Chondrocyte (in vitro differentiated cells): ENCODE data around the gene YBX3. TPM values are rescaled to one million over a fixed set of nuclear protein-coding genes. Genes with fewer than 3 reads are reported as not detected.

Experiments
- DNase-seq: peaks from one replicate; pipeline ENCODE4 v3.0.0; 2021; ENCODE audit warnings: mixed read lengths, low spot score
- H3K27ac Mint-ChIP-seq: one replicate; pipeline ENCODE4 v1.8.0; 2021; ENCODE audit warnings: mild to moderate bottlenecking, moderate library complexity, mixed read lengths; ENCODE audit not compliant: unreplicated experiment
- H3K27me3 Mint-ChIP-seq: 2 replicates; pipeline ENCODE4 v1.8.0; 2021; ENCODE audit warnings: low read depth, mixed read lengths
- H3K36me3 Mint-ChIP-seq: 2 replicates; pipeline ENCODE4 v1.8.0; 2021; ENCODE audit warnings: low read depth, mixed read lengths
- H3K4me1 Mint-ChIP-seq: 2 replicates; pipeline ENCODE4 v1.8.0; 2021; ENCODE audit warnings: low read depth, mild to moderate bottlenecking, mixed read lengths
- H3K4me3 Mint-ChIP-seq: one replicate; pipeline ENCODE4 v1.8.0; 2021; ENCODE audit warnings: mild to moderate bottlenecking, moderate library complexity, mixed read lengths; ENCODE audit not compliant: unreplicated experiment
- H3K9me3 Mint-ChIP-seq: 2 replicates; pipeline ENCODE4 v1.8.0; 2021; ENCODE audit warnings: low read depth, mixed read lengths
- CTCF ChIP-seq: fragments of 200-600 bp; sonication (generic); IDR thresholded peaks from 2 replicates; pipeline ENCODE4 v1.5.0; 2021; ENCODE audit warnings: antibody characterized with exemption, mild to moderate bottlenecking, moderate library complexity
- total RNA-seq: library from RNA; stranded (reverse); gene quantifications from 3 replicates; pipeline ENCODE4 v1.2.1, GENCODE V29; 2021

YBX3 gene
- total RNA-seq, 1 donor from 2014 or later, result 249 TPM

GRCh38 chr12:10664499-10664898 lies 58.6 kb downstream of the YBX3 start:
- TF ChIP-seq CTCF, result no peak
- no peaks in the 10 kb centered on the region for H3K4me1 Mint-ChIP-seq
- no peaks in the 10 kb centered on the region for H3K36me3 Mint-ChIP-seq
- H3K4me3 Mint-ChIP-seq, result no peak overlapping the region
- no peak for DNase-seq
- H3K27me3 Mint-ChIP-seq, result peaks cover 2% of the 10 kb centered on the region
- H3K27ac Mint-ChIP-seq, result no peak overlapping the region
- no peaks in the 10 kb centered on the region for H3K9me3 Mint-ChIP-seq

- Mint-ChIP-seq H3K27ac (no peak overlapping the region), H3K27me3 (no peaks in the 10 kb centered on the region), H3K36me3 (no peaks in the 10 kb centered on the region), H3K4me3 (no peak overlapping the region), H3K4me1 (no peaks in the 10 kb centered on the region), H3K9me3 (no peaks in the 10 kb centered on the region)
- DNase-seq, result no peak
- no peak for TF ChIP-seq CTCF
Observed at GRCh38 chr12:10663869-10664268, 59.3 kb downstream of the YBX3 start.

GRCh38 chr12:10661338-10661737 lies 61.8 kb downstream of the YBX3 start:
- no peaks in the 10 kb centered on the region for H3K36me3 Mint-ChIP-seq
- DNase-seq, result no peak
- H3K4me1 Mint-ChIP-seq, result no peaks in the 10 kb centered on the region
- H3K27ac Mint-ChIP-seq, result no peak overlapping the region
- H3K4me3 Mint-ChIP-seq, result no peak overlapping the region
- no peak for TF ChIP-seq CTCF
- H3K9me3 Mint-ChIP-seq, result peaks cover 7% of the 10 kb centered on the region
- no peaks in the 10 kb centered on the region for H3K27me3 Mint-ChIP-seq

GRCh38 chr12:10654003-10654402 lies 69.1 kb downstream of the YBX3 start:
- H3K36me3 Mint-ChIP-seq, result no peaks in the 10 kb centered on the region
- H3K27me3 Mint-ChIP-seq, result no peaks in the 10 kb centered on the region
- H3K27ac Mint-ChIP-seq, result no peak overlapping the region
- H3K9me3 Mint-ChIP-seq, result peaks cover 10% of the 10 kb centered on the region
- no peak for DNase-seq
- no peaks in the 10 kb centered on the region for H3K4me1 Mint-ChIP-seq
- no peak for TF ChIP-seq CTCF
- H3K4me3 Mint-ChIP-seq, result no peak overlapping the region

GRCh38 chr12:10652192-10652591 lies 70.9 kb downstream of the YBX3 start:
- no peak for TF ChIP-seq CTCF
- H3K27ac Mint-ChIP-seq, result no peak overlapping the region
- peaks cover 3% of the 10 kb centered on the region for H3K36me3 Mint-ChIP-seq
- DNase-seq, result no peak
- H3K27me3 Mint-ChIP-seq, result no peaks in the 10 kb centered on the region
- H3K9me3 Mint-ChIP-seq, result peaks cover 7% of the 10 kb centered on the region
- no peak overlapping the region for H3K4me3 Mint-ChIP-seq
- H3K4me1 Mint-ChIP-seq, result no peaks in the 10 kb centered on the region

Other genes starting within 250 kb of the YBX3 start
- 0.56 to 1.5 TPM (median 1.3 TPM) in 3 replicates for gene EIF2S3B, start 217.4 kb downstream of the YBX3 start, total RNA-seq
- gene MAGOHB, start 109.7 kb downstream of the YBX3 start, total RNA-seq, result 32.7 to 40.9 TPM (median 35.8 TPM) in 3 replicates
- gene STYK1, start 49.3 kb downstream of the YBX3 start, total RNA-seq, result 0.12 to 0.31 TPM (median 0.15 TPM) in 3 replicates
- gene TAS2R7, start 79.3 kb upstream of the YBX3 start, total RNA-seq, result not detected in 3 replicates
- not detected in 3 replicates for gene TAS2R8, start 84.0 kb upstream of the YBX3 start, total RNA-seq
- 0.53 TPM in 1 of 3 replicates, not detected in the others for gene TAS2R9, start 86.8 kb upstream of the YBX3 start, total RNA-seq
- 0.46 to 1.1 TPM (median 0.47 TPM) in 3 replicates for gene TAS2R10, start 103.0 kb upstream of the YBX3 start, total RNA-seq
- 2.3 to 3.9 TPM (median 3.6 TPM) in 3 replicates for gene PRR4, start 126.2 kb upstream of the YBX3 start, total RNA-seq
- gene PRH1, start 160.9 kb upstream of the YBX3 start, total RNA-seq, result 7.2 to 13.6 TPM (median 12.1 TPM) in 3 replicates
- 0.49 to 2.5 TPM (median 0.85 TPM) in 3 replicates for gene TAS2R13, start 186.2 kb upstream of the YBX3 start, total RNA-seq
- gene PRH2, start 205.9 kb upstream of the YBX3 start, total RNA-seq, result not detected in 3 replicates
- gene TAS2R14, start 215.9 kb upstream of the YBX3 start, total RNA-seq, result 2.4 to 4.0 TPM (median 2.6 TPM) in 3 replicates